KBM-7 (cell line): ENCODE data around the gene KREMEN1.

Experiments used
- DNase-seq: peaks from one replicate; pipeline ENCODE4 v3.0.0-alpha.2; 2015
- in situ Hi-C: fragments of 300-500 bp; cut with MboI; formaldehyde crosslinking; loops from 2 replicates; pipeline ENCODE4 v1.14.3; 2020; ENCODE audit warnings: low sequenced_read_pairs, low pct_unique_long_range_greater_than_20kb, mixed read lengths

KREMEN1 gene

GRCh38 chr22:29157759-29158535 is 85.1 kb downstream of the KREMEN1 start:
- in situ Hi-C loops = no loop called here
- DNase-seq = no peak

DNA sequence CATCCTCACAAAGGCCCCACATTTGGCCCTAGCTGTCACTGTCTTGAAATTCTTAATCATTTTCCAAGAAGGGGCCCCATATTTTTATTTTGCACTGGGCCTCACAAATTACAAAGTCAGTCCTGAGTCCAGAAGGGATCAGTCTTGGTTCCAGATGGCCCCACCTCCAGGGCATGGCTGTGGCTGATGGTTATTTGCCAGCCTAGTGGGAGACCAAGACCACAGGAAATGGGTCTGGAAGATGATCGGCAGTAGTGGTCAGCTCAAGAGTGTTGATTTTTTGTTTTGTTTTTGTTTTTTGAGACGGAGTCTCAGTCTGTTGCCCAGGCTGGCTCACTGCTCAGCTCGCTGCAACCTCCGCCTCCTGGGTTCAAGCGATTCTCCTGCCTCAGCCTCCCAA is 85.7 kb downstream of the KREMEN1 start:
- DNase-seq = no peak
- in situ Hi-C loops = no loop called here

- in situ Hi-C loops = no loop called here
- no peak for DNase-seq
These were observed 91.0 kb downstream of the KREMEN1 start for GRCh38 chr22:29163808-29164207.

- in situ Hi-C loops = no loop called here
- DNase-seq = no peak
These were observed 92.7 kb downstream of the KREMEN1 start for GRCh38 chr22:29165321-29166060.

DNA sequence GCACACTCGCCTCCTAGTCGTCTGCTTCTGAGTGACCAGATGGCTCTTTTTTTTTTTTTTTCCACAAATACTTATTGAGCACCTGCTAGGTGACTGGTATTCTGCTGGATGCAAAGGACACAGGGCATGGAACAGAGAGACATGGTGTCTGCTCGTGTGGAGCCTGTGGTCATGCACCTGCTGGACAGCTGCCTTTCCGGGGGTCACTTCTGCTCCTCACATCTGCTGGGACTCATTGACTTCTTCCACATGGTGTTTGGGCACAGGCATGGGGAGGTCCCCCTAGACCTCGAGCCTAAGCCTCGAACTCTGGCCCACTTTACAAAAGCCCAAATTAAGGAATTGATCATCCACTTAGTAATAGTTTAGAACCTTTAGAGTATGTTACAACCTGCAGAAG is 93.3 kb downstream of the KREMEN1 start:
- DNase-seq = no peak
- in situ Hi-C loops = no loop called here

DNA sequence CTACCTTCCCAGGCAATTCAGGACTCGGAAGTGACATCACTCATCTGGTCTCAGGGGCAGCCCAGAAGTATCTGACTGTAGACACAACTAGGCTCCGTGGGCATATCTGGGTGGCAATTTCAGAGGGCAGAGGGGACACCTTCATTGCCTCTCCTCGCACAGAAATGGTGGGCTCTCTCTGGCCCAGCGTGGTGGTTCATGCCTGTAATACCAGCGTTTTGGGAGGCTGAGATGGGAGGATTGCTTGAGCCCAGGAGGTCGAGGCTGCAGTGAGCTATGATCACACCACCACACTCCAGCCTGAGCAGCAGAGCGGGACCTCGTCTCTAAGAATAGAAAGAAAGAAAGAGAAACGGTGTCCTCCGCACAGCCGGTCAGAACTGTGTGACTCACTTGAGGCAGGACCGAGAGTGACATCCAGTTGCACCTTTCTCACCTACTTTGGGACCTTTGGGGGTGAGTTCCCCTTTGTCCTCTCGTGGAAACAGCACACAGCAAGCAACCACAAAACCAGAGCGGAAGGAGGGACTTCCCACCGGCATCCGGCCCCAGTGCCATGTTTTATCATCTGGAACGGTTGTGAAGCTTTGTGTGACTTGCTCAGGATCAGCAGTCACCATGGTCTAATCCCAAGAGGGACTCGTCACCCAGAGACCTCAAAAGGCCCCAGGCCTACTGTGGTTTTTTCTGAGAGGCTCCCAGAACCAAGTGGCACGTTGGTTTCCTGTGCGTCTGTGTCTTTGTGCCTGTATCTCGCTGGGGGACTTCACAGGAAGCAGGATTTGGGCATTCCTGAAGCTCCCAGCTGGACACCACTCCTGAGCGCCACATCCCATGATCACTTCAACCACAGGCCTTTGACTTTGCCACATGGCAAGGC is 94.4 kb downstream of the KREMEN1 start:
- in situ Hi-C loops = no loop called here
- peak; percentile 99 for DNase-seq

DNA sequence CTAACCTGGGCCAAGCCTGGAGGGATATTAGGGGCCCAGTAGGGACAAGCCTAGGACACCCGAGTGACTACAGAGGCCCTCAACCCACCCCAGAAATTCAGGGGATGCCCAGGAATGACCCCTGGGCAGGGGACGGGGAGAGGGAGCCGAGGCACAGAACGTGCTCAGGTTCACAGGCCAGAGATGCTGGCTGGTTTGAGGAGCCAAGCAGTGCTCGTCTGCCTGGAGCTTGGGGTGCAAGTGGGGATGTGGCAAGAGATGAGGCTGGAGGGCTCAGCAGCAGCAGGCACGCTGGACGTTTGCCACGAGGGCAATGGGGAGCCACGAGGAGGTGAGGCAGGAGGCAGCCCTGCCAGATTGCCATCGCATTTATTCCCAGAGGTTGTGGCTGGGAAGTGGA is 98.9 kb downstream of the KREMEN1 start:
- DNase-seq = no peak
- in situ Hi-C loops = no loop called here

- DNase-seq = no peak
- in situ Hi-C loops = no loop called here
These were observed 99.4 kb downstream of the KREMEN1 start for GRCh38 chr22:29172216-29172615.

GRCh38 chr22:29175312-29175835 is 102.5 kb downstream of the KREMEN1 start:
- in situ Hi-C loops = no loop called here
- DNase-seq = no peak

DNA sequence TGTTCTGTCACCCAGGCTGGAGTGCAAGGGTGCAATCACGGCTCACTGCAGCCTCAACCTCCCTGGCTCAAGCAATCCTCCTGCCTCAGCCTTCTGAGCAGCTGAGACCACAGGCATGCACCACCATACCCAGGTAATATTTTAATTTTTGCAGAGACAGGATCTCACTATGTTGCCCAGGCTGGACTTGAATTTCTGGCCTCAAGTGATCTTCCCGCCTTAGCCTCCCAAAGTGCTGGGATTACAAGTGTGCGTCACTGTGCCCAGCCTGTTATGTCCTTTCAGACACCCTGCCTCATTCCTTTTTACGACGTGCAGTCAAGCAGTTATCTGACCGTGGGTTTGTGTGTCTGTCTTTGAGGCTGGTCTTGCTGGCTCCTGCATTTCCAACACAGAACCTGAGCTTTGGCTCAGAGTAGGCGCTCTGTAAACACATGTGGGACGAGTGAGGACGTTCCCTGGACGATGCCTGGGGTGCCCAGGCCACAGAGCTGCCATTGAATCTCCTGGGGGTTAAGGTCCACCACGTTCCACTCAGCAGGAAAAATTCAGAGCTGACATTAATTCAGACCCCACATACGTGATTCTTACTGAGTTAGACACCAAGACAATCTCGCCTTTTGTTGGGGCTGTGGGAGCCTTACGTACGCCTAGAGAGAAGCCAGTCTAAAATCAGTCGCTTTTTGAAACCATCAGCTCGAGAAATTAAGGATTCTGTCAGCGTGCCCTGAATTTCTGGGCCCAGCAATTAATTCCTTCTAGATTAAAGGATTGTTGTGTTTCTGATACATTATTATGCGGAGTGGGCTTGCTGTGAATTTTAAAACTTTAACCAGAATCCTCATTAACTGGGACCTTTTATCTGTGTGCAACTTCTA is 111.4 kb downstream of the KREMEN1 start:
- DNase-seq = no peak
- in situ Hi-C loops = no loop called here

DNA sequence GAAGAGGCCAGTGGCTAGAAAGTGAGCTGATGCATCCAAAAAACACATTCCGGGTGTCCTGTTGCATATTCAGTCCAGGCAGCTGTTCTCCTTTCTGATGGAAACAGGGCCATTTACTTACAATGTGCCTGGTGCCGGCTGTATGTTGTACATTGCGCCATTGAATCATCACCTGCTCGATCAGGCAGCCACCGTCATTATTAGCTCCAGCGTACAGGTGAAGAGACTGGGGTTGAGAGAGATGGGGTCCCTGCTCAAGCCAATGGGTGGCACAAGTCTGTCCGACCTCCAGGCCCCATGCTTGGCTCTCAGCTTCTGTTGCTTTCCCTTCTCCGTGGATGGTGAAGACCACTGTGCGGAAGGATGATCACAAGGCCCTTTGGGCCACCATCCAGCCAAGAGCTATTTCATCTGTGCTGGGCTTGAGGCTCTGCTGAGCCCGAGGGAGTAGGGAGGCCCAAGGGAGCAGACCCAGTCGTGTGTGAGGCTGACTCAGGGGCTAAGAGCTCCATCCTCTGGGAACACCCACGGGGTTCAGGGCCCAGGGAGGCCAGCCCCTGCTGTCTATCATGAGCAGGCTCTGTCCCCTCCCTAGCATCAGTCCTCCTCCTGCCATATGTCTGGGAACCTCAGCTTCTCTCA is 112.1 kb downstream of the KREMEN1 start:
- in situ Hi-C loops = no loop called here
- no peak for DNase-seq

- DNase-seq = no peak
- in situ Hi-C loops = no loop called here
These were observed 113.5 kb downstream of the KREMEN1 start for GRCh38 chr22:29186302-29186701.

GRCh38 chr22:29187831-29188230 is 115.0 kb downstream of the KREMEN1 start:
- in situ Hi-C loops = no loop called here
- DNase-seq = no peak

DNA sequence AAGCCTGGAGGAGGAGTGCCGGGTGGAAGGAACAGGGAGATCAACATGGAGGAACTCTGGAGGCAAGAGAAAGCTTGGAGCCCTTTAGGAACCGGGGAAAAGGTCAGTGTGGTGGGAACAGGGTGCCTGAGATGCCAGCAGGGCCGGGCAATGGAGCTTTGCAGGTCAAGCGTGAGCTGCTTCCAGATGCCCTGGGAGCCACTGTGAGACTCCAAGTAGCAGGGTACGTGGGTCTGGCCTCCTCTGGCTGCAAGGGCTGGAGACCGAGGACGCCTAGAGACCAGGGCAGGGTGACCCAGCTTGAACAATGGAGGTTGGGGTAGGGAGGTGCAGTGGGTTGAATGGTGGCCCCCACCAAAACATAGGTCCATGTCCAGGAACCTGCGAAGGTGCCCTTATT is 117.2 kb downstream of the KREMEN1 start:
- DNase-seq = no peak
- in situ Hi-C loops = no loop called here

GRCh38 chr22:29190918-29191317 is 118.1 kb downstream of the KREMEN1 start:
- in situ Hi-C loops = no loop called here
- DNase-seq = no peak

DNA sequence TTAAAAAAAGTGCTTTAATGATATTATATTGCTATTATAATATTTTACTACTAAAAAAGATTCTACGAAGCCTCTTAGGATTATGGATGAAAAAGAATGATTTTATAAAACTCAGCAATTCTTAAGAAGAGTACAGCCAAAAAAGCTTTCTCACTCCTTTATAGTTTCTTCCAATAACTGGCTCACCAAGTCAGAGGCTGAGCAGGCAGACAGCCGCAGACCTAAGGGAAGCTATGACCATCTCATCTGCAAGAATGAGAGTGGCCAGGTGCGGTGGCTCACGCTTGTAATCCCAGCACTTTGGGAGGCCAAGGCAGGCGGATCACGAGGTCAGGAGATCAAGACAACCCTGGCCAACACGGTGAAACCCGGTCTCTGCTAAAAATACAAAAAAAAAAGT is 120.2 kb downstream of the KREMEN1 start:
- in situ Hi-C loops = no loop called here
- DNase-seq = no peak

DNA sequence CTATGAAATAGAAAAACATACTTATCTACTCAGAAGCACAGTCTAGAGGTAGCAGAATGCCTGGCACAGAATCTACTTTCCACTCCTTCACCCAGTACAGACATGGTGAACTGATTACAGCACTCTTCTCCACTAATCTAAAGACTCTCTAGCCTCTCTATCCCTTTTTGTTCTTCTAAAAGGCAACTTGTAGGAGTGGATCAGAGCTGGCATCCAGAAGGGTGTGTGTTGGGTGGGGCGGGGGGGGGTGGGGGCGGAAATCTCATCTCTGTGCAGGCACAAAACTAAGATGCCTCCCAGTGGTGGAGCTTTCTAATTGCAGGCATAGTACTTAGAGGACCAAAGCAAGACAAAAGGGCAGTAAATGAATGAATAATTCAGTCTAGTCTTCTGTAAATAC is 121.3 kb downstream of the KREMEN1 start:
- in situ Hi-C loops = no loop called here
- no peak for DNase-seq
